Keratinocyte (primary cell): ENCODE data around the gene MYOCOS. TPM values are rescaled to one million over a fixed set of nuclear protein-coding genes. Genes with fewer than 3 reads are reported as not detected.

Experiments used
- DNase-seq: peaks from one replicate; pipeline ENCODE4 v3.0.0-alpha.2; 2011; ENCODE audit warnings: low read depth, missing footprints, low spot score
- FAIRE-seq: peaks from 2 replicates; lab custom pipeline; 2011; peaks lifted over from hg19 to GRCh38; lab: Jason Lieb, UNC
- H2AFZ ChIP-seq: 2 replicates; pipeline ENCODE4 v1.6.0; 2012; ENCODE audit warnings: low read length, control low read depth, inconsistent platforms; ENCODE audit not compliant: control insufficient read depth
- H3K27ac ChIP-seq: 2 replicates; pipeline ENCODE4 v1.5.1; 2011; ENCODE audit warnings: low read length; ENCODE audit not compliant: control insufficient read depth, insufficient read depth
- H3K27me3 ChIP-seq: 3 replicates; pipeline ENCODE4 v1.6.0; 2011; ENCODE audit warnings: low read length; ENCODE audit not compliant: control insufficient read depth, insufficient read depth; ENCODE audit errors: extremely low read depth
- H3K36me3 ChIP-seq, 2 experiments: 2 replicates in 1 of 2; 3 replicates in 1 of 2; pipeline ENCODE4 v1.5.1; 2011; ENCODE audit warnings: low read length in 2 of 2, mild to moderate bottlenecking in 1 of 2; ENCODE audit not compliant: control insufficient read depth in 2 of 2, insufficient read depth in 2 of 2; ENCODE audit errors: extremely low read depth in 1 of 2
- H3K4me1 ChIP-seq: 3 replicates; pipeline ENCODE4 v1.5.1; 2011; ENCODE audit warnings: low read length; ENCODE audit not compliant: control insufficient read depth, insufficient read depth; ENCODE audit errors: extremely low read depth
- H3K4me2 ChIP-seq: 3 replicates; pipeline ENCODE4 v1.6.0; 2011; ENCODE audit warnings: low read depth, low read length; ENCODE audit not compliant: control insufficient read depth, insufficient read depth; ENCODE audit errors: extremely low read depth
- H3K4me3 ChIP-seq, 3 experiments: fragments of 200-600 bp in 1 of 3; sonication (generic) in 1 of 3; 2 replicates in 2 of 3; 3 replicates in 1 of 3; pipeline ENCODE4 v1.5.1; 2011 to 2016; ENCODE audit warnings: low read length in 3 of 3, mild to moderate bottlenecking in 3 of 3, control low read depth in 2 of 3, inconsistent platforms in 1 of 3, low read depth in 1 of 3, mixed read lengths in 1 of 3, mixed run types in 1 of 3, moderate library complexity in 1 of 3; ENCODE audit not compliant: control insufficient read depth in 2 of 3, insufficient read depth in 2 of 3; ENCODE audit errors: extremely low read depth in 1 of 3
- H3K79me2 ChIP-seq: 2 replicates; pipeline ENCODE4 v1.6.0; 2012; ENCODE audit warnings: low read length; ENCODE audit not compliant: control insufficient read depth, insufficient read depth
- H3K9ac ChIP-seq: 3 replicates; pipeline ENCODE4 v1.6.0; 2011; ENCODE audit warnings: low read length; ENCODE audit not compliant: control insufficient read depth, insufficient read depth; ENCODE audit errors: extremely low read depth
- H3K9me1 ChIP-seq: 3 replicates; pipeline ENCODE4 v1.6.0; 2011; ENCODE audit warnings: low read length; ENCODE audit not compliant: control insufficient read depth, insufficient read depth; ENCODE audit errors: extremely low read depth
- H3K9me3 ChIP-seq: 2 replicates; pipeline ENCODE4 v1.5.1; 2012; ENCODE audit warnings: low read depth, low read length; ENCODE audit not compliant: control insufficient read depth
- H4K20me1 ChIP-seq: 3 replicates; pipeline ENCODE4 v1.6.0; 2011; ENCODE audit warnings: low read length; ENCODE audit not compliant: control insufficient read depth, insufficient read depth; ENCODE audit errors: extremely low read depth
- CTCF ChIP-seq, 3 experiments: IDR thresholded peaks in 1 of 3; conservative IDR thresholded peaks in 1 of 3; optimal IDR thresholded peaks in 1 of 3; 2 replicates in 2 of 3; 3 replicates in 1 of 3; pipeline versions ENCODE3 to v1.5.1; 2011; ENCODE audit warnings: low read length in 3 of 3, mild to moderate bottlenecking in 3 of 3, moderate library complexity in 2 of 3, control low read depth in 1 of 3, inconsistent platforms in 1 of 3; ENCODE audit not compliant: insufficient read depth in 2 of 3; ENCODE audit errors: extremely low read depth in 1 of 3
- EZH2 ChIP-seq: IDR thresholded peaks from one replicate; pipeline ENCODE4 v1.6.1; 2012; ENCODE audit warnings: inconsistent platforms, mild to moderate bottlenecking, low read length, moderate library complexity
- dilution Hi-C: fragments of 300-500 bp; cut with MboI; formaldehyde crosslinking; loops from one replicate; pipeline ENCODE4 v1.7.0; 2020; ENCODE audit warnings: low sequenced_read_pairs; ENCODE audit not compliant: extremely low pct_ligation_motif_present
- polyA plus RNA-seq, 5 experiments: library from polyadenylated mRNA; depleted of rRNA in 3 of 5; stranded (reverse) in 3 of 5; stranded (forward) in 1 of 5; unstranded in 1 of 5; fragments of >200 nt; gene quantifications; 1 replicate in 1 of 5; 2 replicates in 3 of 5; 3 replicates in 1 of 5; pipeline versions ENCODE4 v1.2.1 to v1.2.3, GENCODE V29; 2011 to 2012; ENCODE audit warnings: missing spikeins in 2 of 5, low read depth in 1 of 5, low replicate concordance in 1 of 5

Gene MYOCOS
- polyA plus RNA-seq, 1 donor (not counting 4 experiments of a cell fraction or from before 2014, with no cell fraction given): 0.05 TPM

GRCh38 chr1:171674431-171675405 is 52.7 kb downstream of the MYOCOS start:
- FAIRE-seq (no peak), DNase-seq (no peak)
- Histone ChIP-seq H3K79me2 (no peaks in the 10 kb centered on the region), H3K4me2 (no peak overlapping the region), H3K4me1 (no peaks in the 10 kb centered on the region), H3K9me3 (no peaks in the 10 kb centered on the region), H3K27ac (no peak overlapping the region), H2AFZ (no peak overlapping the region), H4K20me1 (no peaks in the 10 kb centered on the region), H3K27me3 (no peaks in the 10 kb centered on the region), H3K9me1 (no peaks in the 10 kb centered on the region), H3K9ac (no peak overlapping the region), H3K36me3 (no peaks in the 10 kb centered on the region), H3K4me3 (no peak overlapping the region)
- dilution Hi-C loops: no loop called here
- TF ChIP-seq CTCF (optimal IDR thresholded peaks at IDR 0.05 in 1 of 3, IDR thresholded peaks at IDR 0.05 in 1 of 3, conservative IDR thresholded peaks at IDR 0.05 in 1 of 3; ENCODE audit: extremely low read depth in 1 of 3, insufficient read depth in 2 of 3, low read length in 3 of 3) (no peak), EZH2 (no peak)

Other genes with a start within 250 kb of the MYOCOS start
- 74.8 to 88.6 TPM (median 77.5 TPM) in 3 replicates for gene PRRC2C, start 136.7 kb upstream of the MYOCOS start, polyA plus RNA-seq
- gene MYOC, start 30.4 kb downstream of the MYOCOS start, polyA plus RNA-seq: not detected in 3 replicates
- 6.5 to 12.7 TPM (median 8.2 TPM) in 3 replicates for gene VAMP4, start 119.8 kb downstream of the MYOCOS start, polyA plus RNA-seq
- gene METTL13, start 159.4 kb downstream of the MYOCOS start, polyA plus RNA-seq: 44.6 to 54.0 TPM (median 46.0 TPM) in 3 replicates
- gene DNM3, start 219.3 kb downstream of the MYOCOS start, polyA plus RNA-seq: 1.6 to 2.0 TPM (median 1.9 TPM) in 3 replicates